Fibroblast of lung (primary cell): Measurements from ENCODE around the gene APPL1.

Experiments used
- EZH2 ChIP-seq: IDR thresholded peaks from 2 replicates; pipeline ENCODE4 v1.5.1; 2012; ENCODE audit warnings: low read length, control low read depth, mild to moderate bottlenecking; ENCODE audit errors: missing control alignments
- TF ChIP-seq, protein P1 (sequence below), 2 donors: IDR thresholded peaks in 1 of 2; conservative IDR thresholded peaks in 1 of 2; 1 replicate in 1 of 2; 2 replicates in 1 of 2; pipeline ENCODE4 v1.5.1; 2011 to 2012; ENCODE audit warnings: low read length in 2 of 2, control low read depth in 1 of 2, inconsistent platforms in 1 of 2, low read depth in 1 of 2, mild to moderate bottlenecking in 1 of 2

DNA sequence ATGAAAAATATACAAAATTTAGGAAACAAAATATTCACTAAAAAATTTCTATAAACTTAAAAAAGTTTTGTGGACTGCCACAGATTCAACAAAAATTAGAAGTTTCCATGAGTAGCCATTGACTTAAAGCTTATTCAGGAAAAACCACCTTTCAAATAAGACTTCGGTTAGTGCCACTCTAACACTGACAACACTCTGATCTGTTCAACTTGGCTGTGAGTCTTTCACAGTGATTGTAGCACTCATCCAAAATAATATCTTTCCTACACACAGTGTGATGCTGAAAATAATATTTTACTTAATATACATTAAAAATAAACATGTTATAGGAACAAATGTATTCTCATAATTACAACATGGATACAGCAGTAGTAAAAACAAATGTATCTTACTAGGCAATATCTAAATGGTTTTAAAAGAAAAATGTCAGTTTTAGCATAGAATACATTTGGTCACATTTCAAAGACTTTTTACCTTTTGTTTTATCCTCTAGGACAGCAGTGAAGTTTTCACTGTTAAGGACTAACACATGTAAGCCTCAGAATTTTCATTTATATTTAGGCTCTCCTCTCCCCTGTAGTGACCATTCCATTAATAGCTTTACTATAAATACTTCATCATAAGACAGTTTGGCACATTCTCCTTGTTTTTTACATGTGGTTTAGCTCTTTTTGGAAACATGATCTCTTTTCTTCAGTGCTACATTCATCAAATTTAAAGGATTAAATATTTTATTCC lies 64.8 kb downstream of the APPL1 start, which contains the start of gene ASB14:
- TF ChIP-seq, protein P1, sequence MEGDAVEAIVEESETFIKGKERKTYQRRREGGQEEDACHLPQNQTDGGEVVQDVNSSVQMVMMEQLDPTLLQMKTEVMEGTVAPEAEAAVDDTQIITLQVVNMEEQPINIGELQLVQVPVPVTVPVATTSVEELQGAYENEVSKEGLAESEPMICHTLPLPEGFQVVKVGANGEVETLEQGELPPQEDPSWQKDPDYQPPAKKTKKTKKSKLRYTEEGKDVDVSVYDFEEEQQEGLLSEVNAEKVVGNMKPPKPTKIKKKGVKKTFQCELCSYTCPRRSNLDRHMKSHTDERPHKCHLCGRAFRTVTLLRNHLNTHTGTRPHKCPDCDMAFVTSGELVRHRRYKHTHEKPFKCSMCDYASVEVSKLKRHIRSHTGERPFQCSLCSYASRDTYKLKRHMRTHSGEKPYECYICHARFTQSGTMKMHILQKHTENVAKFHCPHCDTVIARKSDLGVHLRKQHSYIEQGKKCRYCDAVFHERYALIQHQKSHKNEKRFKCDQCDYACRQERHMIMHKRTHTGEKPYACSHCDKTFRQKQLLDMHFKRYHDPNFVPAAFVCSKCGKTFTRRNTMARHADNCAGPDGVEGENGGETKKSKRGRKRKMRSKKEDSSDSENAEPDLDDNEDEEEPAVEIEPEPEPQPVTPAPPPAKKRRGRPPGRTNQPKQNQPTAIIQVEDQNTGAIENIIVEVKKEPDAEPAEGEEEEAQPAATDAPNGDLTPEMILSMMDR (conservative IDR thresholded peaks at IDR 0.05 in 1 of 2, IDR thresholded peaks at IDR 0.05 in 1 of 2; ENCODE audit: low read depth in 1 of 2, low read length in 2 of 2) = no peak
- TF ChIP-seq EZH2 = no peak
